Upper lobe of right lung (tissue), 1 donor: ENCODE data around the gene DPP8. TPM values are rescaled to one million over a fixed set of nuclear protein-coding genes. Genes with fewer than 3 reads are reported as not detected.

Source experiments
- ATAC-seq: fragments of 200-7000 bp; cut with Tn5 transposase; one replicate; pipeline ENCODE4 v1.9.1; 2020; ENCODE audit warnings: mild to moderate bottlenecking, moderate library complexity
- DNase-seq: peaks from one replicate; pipeline ENCODE4 v3.0.0-alpha.2; 2020
- H3K27ac ChIP-seq: fragments of 200-600 bp; one replicate; pipeline ENCODE4 v1.8.0; 2022
- H3K27me3 ChIP-seq: fragments of 200-600 bp; one replicate; pipeline ENCODE4 v1.8.0; 2022; ENCODE audit warnings: mild to moderate bottlenecking
- H3K36me3 ChIP-seq: fragments of 200-600 bp; one replicate; pipeline ENCODE4 v1.8.0; 2022
- H3K4me1 ChIP-seq: fragments of 200-600 bp; one replicate; pipeline ENCODE4 v1.8.0; 2022
- H3K4me3 ChIP-seq: fragments of 200-600 bp; one replicate; pipeline ENCODE4 v1.8.0; 2022; ENCODE audit warnings: mild to moderate bottlenecking
- H3K9me3 ChIP-seq: fragments of 200-600 bp; one replicate; pipeline ENCODE4 v1.8.0; 2022
- intact Hi-C: fragments of 100-400 bp; cut with DNase I; formaldehyde crosslinking; loops from one replicate; pipeline ENCODE4 v1.11.0; 2022
- total RNA-seq: library from RNA; stranded (reverse); fragmentation: NEBNext Ultra II Directional; extraction: Animal tissue kit (Norgen Biotek cat#: 25700); gene quantifications from one replicate; pipeline ENCODE4 v1.2.1, GENCODE V29; 2021
- TF ChIP-seq, protein P1 (sequence below): fragments of 200-600 bp; IDR thresholded peaks from one replicate; pipeline ENCODE4 v1.8.0; 2022; ENCODE audit warnings: antibody characterized with exemption
- donor health status: DM: no; HTN: yes; CAD: no; lungs with severe emphysema.

DPP8 gene
- total RNA-seq, 1 donor from 2014 or later = 28.2 TPM

DNA sequence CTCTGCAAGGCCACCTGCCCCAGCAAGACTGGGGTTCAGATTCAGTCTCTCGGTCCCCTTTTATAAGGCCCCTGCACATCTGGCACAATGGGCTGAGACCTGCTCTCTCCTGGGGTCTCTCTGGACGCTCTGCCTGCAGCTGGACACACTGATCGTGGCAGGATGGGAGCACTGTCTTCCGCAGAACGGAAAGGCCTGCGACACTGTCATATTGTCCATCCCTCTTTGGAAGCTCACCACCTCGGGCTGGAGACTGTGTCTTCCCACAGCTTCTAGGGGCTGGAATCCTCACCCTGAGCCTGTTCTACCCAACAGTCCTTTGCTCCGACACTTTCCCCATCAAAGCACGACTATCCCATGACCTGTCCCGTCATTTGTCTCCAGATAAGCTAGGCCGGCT is 83.3 kb downstream of the DPP8 start:
- no peaks in the 10 kb centered on the region for H3K36me3 ChIP-seq
- TF ChIP-seq, protein P1, sequence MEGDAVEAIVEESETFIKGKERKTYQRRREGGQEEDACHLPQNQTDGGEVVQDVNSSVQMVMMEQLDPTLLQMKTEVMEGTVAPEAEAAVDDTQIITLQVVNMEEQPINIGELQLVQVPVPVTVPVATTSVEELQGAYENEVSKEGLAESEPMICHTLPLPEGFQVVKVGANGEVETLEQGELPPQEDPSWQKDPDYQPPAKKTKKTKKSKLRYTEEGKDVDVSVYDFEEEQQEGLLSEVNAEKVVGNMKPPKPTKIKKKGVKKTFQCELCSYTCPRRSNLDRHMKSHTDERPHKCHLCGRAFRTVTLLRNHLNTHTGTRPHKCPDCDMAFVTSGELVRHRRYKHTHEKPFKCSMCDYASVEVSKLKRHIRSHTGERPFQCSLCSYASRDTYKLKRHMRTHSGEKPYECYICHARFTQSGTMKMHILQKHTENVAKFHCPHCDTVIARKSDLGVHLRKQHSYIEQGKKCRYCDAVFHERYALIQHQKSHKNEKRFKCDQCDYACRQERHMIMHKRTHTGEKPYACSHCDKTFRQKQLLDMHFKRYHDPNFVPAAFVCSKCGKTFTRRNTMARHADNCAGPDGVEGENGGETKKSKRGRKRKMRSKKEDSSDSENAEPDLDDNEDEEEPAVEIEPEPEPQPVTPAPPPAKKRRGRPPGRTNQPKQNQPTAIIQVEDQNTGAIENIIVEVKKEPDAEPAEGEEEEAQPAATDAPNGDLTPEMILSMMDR = no peak
- H3K27me3 ChIP-seq = no peaks in the 10 kb centered on the region
- DNase-seq (no peak), ATAC-seq (no peak)
- H3K4me3 ChIP-seq = no peak overlapping the region
- no peak overlapping the region for H3K27ac ChIP-seq
- H3K4me1 ChIP-seq = no peaks in the 10 kb centered on the region
- no peaks in the 10 kb centered on the region for H3K9me3 ChIP-seq
- intact Hi-C loops = no loop called here

- DNase-seq (no peak), ATAC-seq (no peak)
- no peaks in the 10 kb centered on the region for H3K9me3 ChIP-seq
- no peak overlapping the region for H3K27ac ChIP-seq
- no peaks in the 10 kb centered on the region for H3K4me1 ChIP-seq
- H3K36me3 ChIP-seq = no peaks in the 10 kb centered on the region
- H3K4me3 ChIP-seq = no peak overlapping the region
- intact Hi-C loops = no loop called here
- H3K27me3 ChIP-seq = no peaks in the 10 kb centered on the region
- TF ChIP-seq, protein P1 = no peak
These were observed 85.8 kb downstream of the DPP8 start for GRCh38 chr15:65431731-65432130.

DNA sequence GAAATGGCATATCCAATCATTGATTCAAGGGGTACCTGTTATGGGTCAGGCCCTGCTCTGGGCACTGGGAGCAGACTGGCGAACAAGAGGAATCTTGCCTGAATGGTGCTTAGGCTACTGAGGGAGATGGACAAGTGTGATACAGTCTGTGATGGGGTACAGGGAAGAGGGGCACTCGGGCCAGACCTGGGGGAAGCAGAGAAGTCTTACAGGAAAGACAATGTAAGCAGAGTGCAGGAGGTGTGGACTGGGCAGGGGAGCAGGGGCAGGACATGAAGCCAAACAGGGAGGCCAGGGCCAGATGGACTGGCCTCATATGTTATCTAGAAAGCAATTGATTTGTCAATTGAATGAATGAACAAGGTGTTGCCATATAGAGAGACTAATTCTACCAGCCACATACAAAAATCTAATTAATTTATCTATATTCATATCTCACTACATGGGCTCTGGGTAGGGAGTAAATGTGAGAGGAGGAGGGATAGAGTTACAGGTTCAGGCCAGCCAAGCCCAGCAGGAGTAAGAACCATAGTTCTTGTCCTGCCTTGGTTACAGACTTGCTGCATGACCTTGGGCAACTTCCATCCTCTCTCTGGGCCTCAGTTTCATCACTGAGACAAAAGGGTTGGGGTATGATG is 91.2 kb downstream of the DPP8 start:
- TF ChIP-seq, protein P1 = no peak
- H3K4me1 ChIP-seq = peaks cover 4% of the 10 kb centered on the region
- no peaks in the 10 kb centered on the region for H3K9me3 ChIP-seq
- H3K4me3 ChIP-seq = no peak overlapping the region
- no peak for ATAC-seq
- no peak overlapping the region for H3K27ac ChIP-seq
- no peaks in the 10 kb centered on the region for H3K36me3 ChIP-seq
- H3K27me3 ChIP-seq = peaks cover 6% of the 10 kb centered on the region
- no peak for DNase-seq
- intact Hi-C loops = no loop called here

GRCh38 chr15:65424683-65425082 is 92.8 kb downstream of the DPP8 start:
- DNase-seq (no peak), ATAC-seq (no peak)
- H3K4me3 ChIP-seq = no peak overlapping the region
- no peaks in the 10 kb centered on the region for H3K36me3 ChIP-seq
- peaks cover 4% of the 10 kb centered on the region for H3K4me1 ChIP-seq
- no peak overlapping the region for H3K27ac ChIP-seq
- peaks cover 12% of the 10 kb centered on the region for H3K27me3 ChIP-seq
- intact Hi-C loops = no loop called here
- TF ChIP-seq, protein P1 = no peak
- no peaks in the 10 kb centered on the region for H3K9me3 ChIP-seq

DNA sequence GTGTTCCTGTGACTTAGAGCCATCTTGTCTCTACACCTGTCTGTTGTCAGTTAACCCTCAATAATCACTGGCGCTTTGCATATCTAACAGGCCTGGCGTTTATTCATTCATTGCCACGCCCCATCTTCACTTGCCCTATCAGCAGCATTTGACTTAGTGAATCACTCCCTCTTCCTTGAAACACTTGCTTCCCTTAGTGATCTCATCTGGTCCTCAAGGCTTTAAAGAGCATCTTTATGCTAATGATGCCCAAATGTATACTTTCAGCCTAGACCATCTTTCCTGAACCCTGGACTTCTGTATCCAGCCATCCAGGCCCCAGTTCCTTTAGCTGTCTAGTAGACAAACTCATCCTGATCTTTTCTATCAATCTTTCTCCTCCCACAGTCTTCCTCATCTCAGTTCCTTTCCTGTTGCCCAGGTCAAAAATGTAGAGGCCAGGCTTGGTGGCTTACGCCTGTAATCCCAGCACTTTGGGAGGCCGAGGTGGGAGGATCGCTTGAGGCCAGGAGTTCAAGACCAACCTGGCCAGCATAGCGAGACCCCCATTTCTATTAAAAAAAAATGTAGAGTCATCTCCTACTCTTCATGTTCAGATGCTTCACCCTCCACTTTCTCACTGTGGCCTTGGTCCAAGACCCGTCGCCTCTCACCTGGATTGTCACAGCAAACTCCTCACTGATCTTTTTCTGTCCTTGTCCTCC is 93.4 kb downstream of the DPP8 start:
- DNase-seq (no peak), ATAC-seq (no peak)
- TF ChIP-seq, protein P1 = no peak
- Histone ChIP-seq H3K27ac (no peak overlapping the region), H3K36me3 (no peaks in the 10 kb centered on the region), H3K4me3 (no peak overlapping the region), H3K4me1 (peaks cover 4% of the 10 kb centered on the region), H3K9me3 (no peaks in the 10 kb centered on the region), H3K27me3 (peaks cover 16% of the 10 kb centered on the region)
- intact Hi-C loops = no loop called here
